CD4-positive, alpha-beta T cell treated with Interleukin-12 subunit alpha and Interleukin-12 subunit beta, for 1 hour (primary cell): ENCODE results near the gene ZNF774.
"Not testable (repeated sequence)": the region's sequence is repeated elsewhere in the genome, so short reads cannot be mapped to it uniquely, and the experiment has no call there.

Experiments used
- DNase-seq: peaks from one replicate; pipeline ENCODE4 v3.0.0-alpha.2; 2020

ZNF774 gene

DNA sequence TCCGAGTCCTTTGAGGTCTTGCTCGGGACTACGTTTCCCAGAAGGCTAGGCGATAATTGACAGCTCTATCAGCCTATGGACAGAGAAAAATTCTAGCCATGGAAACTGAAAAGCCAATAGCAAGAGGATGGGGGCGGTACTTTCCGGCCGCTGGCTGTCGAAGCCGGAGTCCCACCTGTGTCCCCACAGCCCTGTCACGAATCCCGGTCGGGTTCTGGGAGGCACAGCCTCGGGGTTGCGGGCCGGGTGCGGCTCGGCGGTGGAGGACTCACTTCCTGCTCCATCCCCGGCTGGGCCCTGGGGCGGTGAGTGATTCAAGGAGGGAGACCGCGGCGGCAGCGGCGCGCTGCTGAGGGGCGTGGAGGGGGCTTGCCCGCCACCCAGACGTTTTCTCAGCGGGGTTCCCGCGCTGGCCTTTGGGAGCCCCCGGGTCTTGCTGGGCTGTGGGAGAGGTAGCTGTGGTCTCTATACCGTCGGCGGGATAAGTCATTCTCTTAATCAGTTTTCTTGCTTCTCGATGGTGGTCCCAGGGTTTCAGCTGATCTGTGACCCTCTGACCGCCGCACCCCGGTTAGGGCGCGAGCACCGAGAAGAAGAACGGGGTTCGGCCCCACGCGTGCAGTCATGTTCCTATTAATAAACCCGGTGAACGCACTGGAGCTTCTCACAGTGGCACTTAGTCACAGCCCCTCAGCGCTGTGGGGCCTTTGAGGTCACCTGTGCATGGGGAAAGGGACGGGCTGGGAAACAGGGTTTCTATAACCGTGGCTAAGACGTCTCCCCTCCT, at the start of gene ZNF774:
Gene ZNF774 (plus strand): TSS at position 178 of the 787 bp plus-strand sequence. CDS start 2,377 bp downstream, outside the sequence.
- peak; percentile 96 for DNase-seq

DNA sequence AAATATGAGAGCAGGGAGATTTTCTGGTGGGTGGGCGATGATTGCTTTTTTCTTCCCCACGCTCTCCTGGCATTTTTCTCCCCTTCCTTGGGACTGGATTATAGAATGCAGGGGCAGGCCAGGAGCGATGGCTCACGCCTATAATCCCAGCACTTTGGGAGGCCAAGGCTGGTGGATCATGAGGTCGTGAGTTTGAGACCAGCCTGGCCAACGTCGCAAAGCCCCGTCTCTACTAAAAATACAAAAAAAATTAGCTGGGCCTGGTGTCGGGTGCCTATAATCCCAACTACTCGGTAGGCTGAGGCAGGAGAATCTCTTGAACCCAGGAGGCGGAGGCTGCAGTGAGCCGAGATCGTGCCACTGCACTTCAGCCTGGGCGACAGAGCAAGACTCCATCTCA, 46.7 kb upstream of the ZNF774 start:
- not testable (repeated sequence) for DNase-seq

DNA sequence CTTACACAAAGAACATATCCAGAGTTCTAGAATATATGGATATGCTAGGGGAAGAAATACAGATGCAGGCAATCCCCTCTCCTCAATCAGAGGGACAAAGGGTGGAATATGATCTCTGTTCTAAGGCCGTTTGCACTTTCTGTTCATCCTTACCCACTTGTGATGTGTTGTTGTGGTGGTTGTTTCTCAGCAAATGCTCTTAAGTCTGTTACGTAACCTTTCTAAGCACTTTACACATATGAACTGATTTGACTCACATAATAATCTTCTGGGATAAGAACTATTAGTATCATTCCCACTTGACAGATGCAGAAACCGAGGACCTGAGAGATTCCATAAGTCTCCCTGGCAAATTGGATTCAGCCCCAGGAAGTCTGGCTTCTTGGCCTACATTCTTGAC, 46.2 kb upstream of the ZNF774 start:
- no peak for DNase-seq

DNA sequence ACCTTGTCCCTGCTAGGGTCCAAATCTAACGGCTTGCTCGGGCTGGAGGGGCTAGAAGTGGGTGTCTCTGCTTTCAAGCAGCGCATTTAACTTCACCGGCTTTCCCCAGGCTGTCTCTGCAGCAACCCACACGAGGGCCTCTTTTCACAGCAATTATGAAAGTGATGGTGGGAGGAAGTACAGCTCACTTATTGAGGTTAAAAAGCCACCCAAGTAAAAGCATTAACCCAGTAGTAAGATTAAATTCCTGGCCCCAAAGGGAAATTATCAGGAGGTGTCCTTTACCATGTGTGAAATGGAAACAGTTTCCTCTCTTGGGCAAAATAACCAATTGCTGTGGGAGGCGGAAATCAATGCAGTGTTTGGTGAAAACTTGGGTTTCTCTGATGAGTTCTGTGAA, 45.5 kb upstream of the ZNF774 start:
- peak; percentile 41 for DNase-seq

DNA sequence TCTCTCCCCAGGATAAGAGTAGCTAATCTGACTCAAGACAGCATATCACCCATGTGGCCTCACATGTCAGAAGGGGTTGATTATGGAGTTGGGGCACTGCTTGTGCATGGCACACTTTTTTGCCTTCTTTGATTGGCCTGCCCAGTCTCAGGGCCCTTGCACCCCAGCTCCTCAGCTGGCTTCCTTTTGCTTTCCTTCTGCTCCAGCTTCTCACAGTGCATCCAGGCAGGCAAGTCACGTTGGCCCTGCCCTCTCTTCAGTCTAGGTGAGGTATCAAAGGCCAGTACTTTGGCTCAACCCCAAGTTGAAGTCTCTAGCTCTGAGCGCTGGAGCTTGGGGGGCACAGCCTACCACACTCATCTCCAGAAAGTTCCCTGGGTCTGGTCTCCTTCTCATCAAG, 44.4 kb upstream of the ZNF774 start:
- DNase-seq, result no peak

DNA sequence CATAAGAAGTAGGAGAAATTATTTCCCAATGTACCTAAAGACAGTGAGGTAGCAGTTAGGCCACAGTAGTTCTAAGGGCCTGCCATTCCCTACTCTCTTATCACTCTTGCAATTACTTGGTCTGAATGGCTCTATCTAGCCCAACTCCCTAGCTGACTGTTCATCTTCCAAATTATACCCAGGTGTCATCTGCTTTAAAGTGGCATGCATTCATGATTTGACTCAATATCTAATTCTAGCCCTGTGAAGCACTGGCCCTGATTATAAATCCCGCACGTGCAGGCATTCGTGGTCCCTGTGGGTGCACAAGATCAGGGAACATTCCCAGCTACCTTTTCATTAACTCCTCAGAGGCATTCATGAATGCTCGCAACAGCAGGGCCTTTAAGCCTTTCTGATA, 43.1 kb upstream of the ZNF774 start:
- DNase-seq, result no peak

DNA sequence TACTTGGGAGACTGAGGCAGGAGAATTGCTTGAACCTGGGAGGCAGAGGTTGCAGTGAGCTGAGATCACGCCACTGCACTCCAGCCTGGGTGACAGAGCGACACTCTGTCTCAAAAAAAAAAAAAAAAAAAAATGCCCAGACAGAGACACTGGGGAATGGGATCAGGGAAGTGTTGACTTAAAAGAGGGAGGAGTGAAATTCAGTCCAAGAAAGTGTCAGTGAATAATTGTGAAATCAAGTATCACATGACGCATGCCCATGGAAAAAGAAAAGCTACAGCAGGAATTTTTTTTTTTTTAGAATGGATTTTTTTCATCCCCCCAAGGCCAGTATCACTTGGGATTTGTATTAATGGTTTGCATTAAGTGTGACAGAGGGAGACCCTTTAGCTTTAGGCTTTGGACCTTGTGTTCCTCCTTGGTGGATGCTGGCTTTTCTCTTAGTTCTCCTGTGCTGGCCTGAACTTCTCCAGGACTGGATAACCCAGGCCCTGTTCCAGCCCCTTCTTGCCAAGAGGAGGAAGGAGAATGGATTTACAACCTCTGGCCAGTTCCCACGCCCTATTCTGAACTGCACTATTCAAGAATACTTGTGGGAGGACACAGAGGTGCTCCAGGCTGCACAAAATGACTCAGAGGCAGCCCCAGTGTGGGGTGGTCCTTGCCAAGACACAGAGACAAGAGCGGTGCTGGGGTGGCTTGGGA, 36.7 kb upstream of the ZNF774 start:
- DNase-seq, result no peak

DNA sequence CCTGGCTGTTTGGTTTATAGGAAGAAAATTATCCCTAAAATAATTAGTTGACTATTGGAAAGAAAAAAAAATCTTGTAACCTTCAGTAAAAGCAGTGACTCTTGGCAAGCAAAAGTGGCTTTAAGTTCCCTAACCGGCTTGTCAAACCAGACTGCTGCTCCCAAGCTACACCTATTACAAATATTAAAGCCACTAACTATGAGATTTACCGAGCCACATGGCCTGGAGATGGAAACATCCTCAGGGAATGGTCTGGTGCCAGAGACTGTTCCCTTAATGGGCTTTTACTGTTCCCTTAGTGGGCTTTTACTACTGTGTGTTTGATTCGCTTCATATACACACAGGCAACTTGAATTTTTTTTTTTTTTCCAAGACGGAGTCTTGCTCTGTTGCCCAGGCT, 35.9 kb upstream of the ZNF774 start:
- DNase-seq, result no peak

DNA sequence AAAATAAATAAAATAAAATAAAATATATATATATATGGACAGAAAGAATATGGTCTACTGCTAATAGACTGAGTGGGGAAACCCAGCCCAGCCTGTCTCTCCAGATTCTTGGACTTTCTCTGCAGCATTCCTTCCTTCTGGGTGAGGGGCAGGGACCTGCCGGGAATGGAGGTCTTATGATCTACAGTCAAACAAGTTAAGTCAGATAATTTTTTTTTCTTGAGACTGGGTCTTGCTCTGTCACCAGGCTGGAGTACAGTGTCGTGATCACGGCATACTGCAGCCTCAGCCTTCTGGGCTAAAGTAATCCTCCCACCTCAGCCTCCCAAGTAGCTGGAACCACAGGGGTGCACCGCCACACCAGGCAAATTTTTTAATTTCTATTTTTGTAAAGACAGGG, 33.5 kb upstream of the ZNF774 start:
- no peak for DNase-seq

DNA sequence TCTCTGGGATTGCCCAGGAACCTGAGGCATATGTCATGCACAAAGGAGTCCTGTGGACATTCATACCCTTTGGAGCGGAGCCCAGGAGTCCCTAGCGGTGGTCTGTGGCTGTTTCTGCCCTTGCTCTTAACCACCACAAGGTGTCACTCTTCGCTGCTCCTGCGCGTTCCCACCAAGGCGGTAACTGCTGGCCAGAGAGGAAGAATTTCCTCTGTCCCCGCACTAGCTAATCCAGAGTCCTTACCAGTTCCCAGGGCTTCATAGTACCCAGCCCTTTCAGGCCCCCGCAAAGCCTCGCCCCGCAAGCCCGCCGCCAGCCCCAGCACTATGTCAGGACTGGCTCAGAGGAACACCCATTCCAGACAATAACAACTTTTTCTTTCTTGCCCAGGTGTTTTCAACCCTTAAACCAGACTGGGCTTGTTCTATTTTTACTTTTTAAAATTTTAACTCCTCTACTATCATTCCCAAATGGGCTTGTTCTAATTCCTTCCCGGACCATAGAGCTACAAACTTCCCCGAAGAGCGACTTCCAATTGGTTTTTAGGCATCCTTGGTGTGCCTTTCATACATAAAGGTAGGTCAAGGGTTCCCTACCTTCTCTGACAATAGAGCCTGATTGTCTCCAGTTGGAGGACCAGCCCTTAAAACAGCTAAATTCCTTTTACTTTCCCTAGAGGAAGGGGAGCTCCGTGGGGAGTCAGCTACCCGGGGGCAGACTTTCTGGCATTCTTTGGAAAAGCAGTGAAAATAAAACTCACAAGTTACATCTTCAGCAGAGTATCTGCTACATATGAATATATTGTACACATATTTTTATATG, 31.8 kb upstream of the ZNF774 start:
- DNase-seq, result peak; percentile 78

DNA sequence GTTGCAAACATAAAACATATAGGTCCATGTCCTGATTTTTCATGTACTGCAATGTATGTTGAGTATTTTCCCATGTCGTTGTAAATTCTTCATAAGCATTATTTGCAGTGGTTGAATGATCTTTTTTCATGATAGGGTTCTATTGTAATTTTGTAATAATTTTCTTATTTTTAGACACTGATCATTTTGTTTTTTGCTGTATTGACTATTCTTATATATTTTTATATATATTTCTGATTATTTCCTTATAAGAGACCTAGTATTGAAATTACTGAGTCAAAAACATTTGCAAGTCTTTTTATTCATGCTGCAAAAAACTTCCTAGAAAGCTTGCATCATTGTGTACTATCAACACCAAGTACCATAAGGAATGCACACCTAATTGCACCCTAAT, 31.2 kb upstream of the ZNF774 start:
- DNase-seq, result no peak

DNA sequence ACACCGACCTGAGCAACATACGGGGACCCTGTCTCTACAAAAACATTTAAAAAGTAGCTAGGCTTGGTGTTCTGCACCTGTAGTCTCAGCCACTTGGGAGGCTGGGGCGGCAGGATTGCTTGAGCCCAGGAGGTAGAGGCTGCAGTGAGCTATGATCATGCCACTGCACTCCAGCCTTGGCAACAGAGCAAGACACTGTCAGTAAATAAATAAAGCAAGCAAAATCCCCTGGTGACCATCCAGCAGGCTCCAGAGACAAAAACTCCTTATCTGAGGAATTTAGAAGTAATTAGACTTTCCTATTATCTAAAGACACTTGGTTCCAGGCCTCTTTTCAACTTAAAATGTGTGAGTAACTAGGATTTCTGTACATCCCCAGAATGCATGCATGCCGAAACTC, 29.5 kb upstream of the ZNF774 start:
- no peak for DNase-seq

DNA sequence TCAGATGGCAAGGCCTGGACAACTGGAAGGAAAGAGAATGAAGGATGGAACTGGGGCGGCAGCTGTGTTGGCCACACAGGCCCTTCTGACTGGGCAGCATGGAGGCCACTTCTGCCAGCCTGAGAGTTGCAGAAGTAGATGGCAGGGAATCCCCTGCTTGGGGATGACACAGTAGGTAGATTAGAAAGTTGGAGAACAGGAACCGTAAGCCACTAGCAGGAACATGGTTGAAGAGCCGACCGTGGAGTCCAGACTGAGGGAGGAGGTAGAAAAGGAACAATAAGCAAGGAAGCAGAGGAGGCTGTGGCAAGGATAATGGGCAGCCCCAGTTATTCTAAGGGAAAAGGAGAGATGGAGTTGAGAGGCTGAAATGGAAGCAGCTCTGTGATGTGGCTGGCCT, 26.4 kb upstream of the ZNF774 start:
- DNase-seq, result no peak

DNA sequence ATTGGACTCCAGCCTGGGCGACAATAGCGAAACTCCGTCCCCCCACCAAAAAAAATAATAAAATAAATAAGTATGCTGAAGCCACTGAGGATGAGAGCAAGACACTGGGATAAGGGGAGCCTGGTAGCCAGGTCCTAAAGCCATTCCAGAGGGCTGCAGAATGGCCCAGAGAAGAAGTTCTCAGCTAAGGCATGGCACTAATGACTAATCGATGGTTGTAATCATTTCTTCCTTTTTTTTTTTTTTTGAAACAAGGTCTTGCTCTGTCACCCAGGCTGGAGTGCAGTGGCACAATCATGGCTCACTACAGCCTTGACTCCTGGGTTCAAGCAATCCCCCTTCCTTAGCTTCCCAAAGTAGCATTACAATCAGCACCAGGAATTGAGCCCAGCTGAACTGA, 25.6 kb upstream of the ZNF774 start:
- no peak for DNase-seq

DNA sequence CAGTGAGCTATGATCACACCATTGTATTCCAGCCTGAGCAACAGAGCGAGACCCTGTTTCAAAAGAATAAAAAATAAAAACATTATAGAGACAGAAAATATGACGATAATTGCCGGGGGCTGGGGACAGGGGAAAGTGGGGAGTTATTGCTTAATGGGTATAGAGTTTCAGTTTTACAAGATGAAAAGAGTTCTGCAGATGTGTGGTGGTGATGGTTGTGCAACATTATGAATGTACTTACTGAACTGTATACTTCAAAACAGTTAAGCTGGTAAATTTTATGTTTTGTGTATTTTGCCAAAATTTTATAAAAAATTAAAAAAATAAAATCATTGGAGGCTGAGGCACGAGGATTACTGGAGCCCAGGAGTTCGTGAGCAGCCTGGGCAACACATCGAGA, 24.8 kb upstream of the ZNF774 start:
- no peak for DNase-seq

DNA sequence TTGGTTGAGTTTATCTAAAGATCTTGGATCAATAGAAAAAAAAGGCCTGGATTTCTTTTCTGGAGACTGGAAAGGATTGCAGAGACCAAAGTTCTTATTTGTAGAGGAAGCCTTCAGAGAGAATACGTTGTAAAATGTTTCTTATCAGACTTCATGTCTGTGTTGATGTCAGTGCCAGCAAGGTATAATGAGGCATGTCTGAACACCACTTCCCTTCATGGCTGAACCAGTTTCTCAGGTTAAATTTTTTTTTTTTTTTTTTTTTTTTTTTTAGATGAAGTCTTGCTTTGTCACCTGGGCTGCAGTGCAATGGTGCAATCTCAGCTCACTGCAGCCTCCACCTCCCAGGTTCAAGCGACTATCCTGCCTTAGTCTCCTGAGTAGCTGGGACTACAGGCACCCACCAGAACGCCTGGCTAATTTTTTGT, 17.8 kb upstream of the ZNF774 start:
- no peak for DNase-seq

DNA sequence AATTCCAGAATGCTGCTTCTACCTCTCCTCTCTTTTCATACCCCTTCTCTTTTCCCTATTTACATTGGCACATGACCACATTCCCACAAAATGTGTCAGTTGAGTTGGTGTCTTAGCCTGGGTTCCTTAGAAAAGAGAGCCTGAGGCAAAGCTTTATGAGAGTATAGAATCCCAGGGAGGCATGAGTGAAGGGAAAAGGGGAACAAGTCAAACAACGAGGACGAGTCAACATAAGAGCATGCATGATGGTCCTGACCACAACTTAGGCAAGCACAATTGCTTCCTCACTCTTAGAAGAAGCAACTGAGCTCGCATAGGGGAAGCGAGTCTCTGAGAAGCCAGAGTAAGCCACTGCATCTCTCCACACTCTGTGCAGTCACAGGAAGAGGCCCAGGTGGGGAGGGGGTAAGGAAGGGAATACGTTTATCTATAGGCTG, 15.4 kb upstream of the ZNF774 start:
- no peak for DNase-seq

DNA sequence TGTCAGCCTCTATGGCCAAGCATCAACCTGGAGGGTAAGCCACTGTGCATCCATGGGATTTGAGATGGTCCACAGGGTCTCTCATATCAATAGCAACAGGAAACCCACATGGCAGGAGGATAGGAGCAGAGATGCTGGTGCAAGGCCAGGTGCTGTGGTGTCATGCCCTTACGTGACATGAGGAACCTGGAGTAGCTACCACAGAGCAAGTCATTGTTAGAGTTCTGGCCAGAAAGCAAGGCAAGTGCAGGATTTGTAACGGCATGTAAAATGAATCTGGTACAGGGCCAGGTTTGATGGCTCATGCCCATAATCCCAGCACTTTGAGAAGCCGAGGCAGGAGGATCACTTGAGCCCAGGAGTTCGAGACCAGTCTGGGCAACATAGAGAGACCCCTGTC, 14.8 kb upstream of the ZNF774 start:
- DNase-seq, result no peak

DNA sequence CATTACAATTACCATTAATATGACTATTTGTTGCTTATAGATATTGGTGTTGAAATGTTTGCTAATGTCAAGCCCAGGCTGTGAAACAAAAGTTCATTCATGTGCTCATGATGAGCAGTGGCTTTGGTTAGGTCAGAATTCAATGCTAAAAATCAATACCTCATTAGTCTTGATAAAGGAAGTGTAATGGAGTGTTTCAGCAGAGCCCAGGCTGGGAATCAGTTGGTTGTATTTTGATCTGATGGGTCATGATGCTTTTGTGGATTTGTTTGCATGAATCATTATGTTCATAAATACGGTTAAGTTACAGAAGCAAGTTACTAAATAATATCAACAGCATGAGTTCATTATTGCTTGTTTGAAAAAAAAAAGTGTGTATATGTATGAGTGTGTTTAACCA, 13.6 kb upstream of the ZNF774 start:
- no peak for DNase-seq

DNA sequence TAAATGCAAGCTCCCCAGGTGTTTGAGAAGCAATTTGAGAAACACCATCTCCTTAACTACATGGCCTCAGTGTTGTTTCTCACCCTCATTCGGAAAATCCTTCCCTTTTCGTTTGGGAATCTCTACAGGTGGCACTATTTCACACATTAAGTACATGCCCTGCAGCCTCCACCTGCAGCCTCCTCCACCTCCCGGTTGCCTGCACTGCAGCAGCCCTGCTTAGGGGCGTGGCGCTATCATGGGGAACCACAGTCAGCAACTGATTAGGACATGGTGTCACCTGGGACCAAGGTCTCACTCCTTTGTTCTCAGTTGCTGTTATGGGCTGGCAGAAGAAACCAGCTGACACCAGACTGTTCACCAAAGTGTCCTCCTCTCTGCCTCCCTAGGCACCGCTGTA, 11.7 kb upstream of the ZNF774 start:
- DNase-seq, result no peak

DNA sequence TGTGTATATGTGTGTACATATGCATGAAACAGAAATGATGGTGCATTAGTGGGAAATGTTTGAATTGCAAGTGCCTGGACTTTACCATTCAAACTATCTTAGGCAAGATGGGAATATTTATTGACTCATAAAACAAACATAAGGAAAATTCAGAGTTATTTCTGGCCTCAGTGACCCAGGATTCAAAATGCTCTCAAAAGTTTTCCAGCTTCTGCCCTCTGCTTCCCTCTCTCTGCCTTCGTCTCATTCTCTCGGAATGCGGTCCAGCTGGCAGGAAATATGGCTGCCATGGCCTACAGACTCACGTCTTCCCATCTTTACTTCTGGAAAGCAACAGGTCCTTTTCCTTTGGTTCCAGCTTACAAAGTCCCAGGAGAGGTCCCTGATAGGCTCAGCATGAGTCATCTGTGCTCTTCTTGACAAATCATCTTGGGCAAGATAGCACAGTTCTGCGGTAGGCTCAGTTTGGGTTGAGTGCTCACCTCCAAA, 8.7 kb upstream of the ZNF774 start:
- no peak for DNase-seq

DNA sequence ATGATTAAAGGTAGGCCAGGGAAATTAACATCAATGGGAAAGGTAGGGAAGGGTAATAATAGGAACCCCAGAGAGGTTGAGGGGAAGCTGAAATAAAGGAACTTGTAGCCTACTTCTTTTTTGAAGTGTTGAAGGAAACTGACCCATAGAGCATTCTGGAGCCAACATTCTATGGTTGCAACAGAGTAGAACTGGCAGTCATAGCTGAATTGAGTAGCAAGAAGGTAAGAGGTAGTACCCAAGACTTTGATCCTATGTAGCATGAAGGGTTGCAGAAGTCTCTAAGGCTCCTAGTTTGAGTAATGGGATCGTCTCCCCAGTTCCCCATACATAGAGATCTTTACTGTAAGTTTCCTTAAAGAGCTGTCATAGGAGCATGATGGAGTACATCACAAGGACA, 7.4 kb upstream of the ZNF774 start:
- no peak for DNase-seq

DNA sequence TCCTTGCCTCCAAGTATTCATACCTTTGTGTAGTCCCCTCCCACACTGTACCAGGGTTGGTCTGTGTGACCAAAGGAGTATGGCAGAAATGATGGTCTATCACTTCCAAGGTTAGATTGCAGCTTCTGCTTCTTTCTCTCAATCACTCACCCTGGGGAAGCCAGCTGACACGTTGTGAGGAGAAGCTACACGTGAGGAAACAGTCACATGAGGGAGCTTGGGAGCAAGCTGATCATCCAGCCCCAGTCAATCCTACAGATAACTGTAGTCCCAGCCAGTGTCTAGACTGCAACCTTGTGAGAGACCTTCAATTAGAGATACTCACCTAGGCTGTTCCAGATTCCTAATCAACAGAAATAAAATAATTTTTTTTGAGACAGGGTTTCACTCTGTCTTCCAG, 6.2 kb upstream of the ZNF774 start:
- DNase-seq, result no peak
